ENCODE results near the gene MBP. TPM values are rescaled to one million over a fixed set of nuclear protein-coding genes. Genes with fewer than 3 reads are reported as not detected.

MBP gene
- polyA plus RNA-seq, 1 donor from 2014 or later: 3.3 TPM

DNA sequence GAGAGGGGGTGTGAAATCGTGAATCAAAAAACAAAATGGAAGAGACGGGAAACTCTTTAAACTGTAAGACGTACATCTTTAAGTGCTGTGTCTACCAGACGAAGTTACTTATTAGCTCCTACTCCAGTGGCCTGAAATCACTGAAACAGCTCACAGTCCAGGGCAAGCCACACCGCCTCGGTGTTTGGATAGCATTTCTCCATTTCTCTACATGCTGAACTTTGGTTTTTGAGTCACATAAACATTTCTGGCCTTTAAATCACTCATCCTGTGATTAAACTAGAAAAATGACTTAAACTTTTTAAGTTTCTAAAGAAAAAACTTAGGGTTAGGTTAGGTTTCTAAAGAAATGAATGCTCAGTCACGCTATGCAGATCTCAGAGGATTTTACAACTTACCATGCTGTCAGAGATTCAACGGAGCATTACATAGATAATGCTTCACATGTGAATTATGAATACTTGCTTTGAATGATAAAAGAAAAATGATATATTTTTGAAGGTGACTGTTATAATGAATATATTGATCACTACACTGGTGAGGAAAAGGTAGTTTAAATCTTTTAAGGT is 138.4 kb downstream of the MBP start:
- Histone ChIP-seq H3K27ac (ENCODE audit: low read length) (no peak overlapping the region), H3K9me3 (ENCODE audit: low read length) (no peaks in the 10 kb centered on the region), H4K20me1 (ENCODE audit: insufficient read depth) (no peaks in the 10 kb centered on the region), H3K79me2 (replicated peaks; ENCODE audit: insufficient read depth, low read length) (no peaks in the 10 kb centered on the region), H3K4me2 (ENCODE audit: low read length) (no peak overlapping the region), H3F3A (ENCODE audit: insufficient read depth, low read length, poor library complexity, severe bottlenecking) (no peaks in the 10 kb centered on the region), H3K9me2 (ENCODE audit: insufficient read depth, low read length) (no peaks in the 10 kb centered on the region), H2AFZ (ENCODE audit: low read depth, low read length) (no peak overlapping the region), H3K9ac (ENCODE audit: low read length) (no peak overlapping the region), H3K36me3 (ENCODE audit: insufficient read depth, low read length) (no peaks in the 10 kb centered on the region), H3K4me3 (ENCODE audit: low read length) (no peak overlapping the region), H3K27me3 (ENCODE audit: insufficient read depth, low read depth, low read length) (no peaks in the 10 kb centered on the region)
- TF ChIP-seq SMC3 (conservative IDR thresholded peaks at IDR 0.05; ENCODE audit: poor library complexity) (no peak), RAD21 (conservative IDR thresholded peaks at IDR 0.05) (no peak), TAF1 (IDR thresholded peaks at IDR 0.05; ENCODE audit: low read depth) (no peak), EZH2 (IDR thresholded peaks at IDR 0.05; ENCODE audit: borderline replicate concordance, insufficient read depth, low read length, poor library complexity, severe bottlenecking) (no peak), MXI1 (conservative IDR thresholded peaks at IDR 0.05; ENCODE audit: poor library complexity, severe bottlenecking) (no peak), EP300 (conservative IDR thresholded peaks at IDR 0.05; ENCODE audit: poor library complexity, severe bottlenecking) (no peak), POLR2AphosphoS5 (IDR thresholded peaks at IDR 0.05) (no peak)
- TF ChIP-seq, protein P1, sequence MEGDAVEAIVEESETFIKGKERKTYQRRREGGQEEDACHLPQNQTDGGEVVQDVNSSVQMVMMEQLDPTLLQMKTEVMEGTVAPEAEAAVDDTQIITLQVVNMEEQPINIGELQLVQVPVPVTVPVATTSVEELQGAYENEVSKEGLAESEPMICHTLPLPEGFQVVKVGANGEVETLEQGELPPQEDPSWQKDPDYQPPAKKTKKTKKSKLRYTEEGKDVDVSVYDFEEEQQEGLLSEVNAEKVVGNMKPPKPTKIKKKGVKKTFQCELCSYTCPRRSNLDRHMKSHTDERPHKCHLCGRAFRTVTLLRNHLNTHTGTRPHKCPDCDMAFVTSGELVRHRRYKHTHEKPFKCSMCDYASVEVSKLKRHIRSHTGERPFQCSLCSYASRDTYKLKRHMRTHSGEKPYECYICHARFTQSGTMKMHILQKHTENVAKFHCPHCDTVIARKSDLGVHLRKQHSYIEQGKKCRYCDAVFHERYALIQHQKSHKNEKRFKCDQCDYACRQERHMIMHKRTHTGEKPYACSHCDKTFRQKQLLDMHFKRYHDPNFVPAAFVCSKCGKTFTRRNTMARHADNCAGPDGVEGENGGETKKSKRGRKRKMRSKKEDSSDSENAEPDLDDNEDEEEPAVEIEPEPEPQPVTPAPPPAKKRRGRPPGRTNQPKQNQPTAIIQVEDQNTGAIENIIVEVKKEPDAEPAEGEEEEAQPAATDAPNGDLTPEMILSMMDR (IDR thresholded peaks at IDR 0.05; ENCODE audit: poor library complexity, severe bottlenecking): no peak
- TF ChIP-seq, protein P2, sequence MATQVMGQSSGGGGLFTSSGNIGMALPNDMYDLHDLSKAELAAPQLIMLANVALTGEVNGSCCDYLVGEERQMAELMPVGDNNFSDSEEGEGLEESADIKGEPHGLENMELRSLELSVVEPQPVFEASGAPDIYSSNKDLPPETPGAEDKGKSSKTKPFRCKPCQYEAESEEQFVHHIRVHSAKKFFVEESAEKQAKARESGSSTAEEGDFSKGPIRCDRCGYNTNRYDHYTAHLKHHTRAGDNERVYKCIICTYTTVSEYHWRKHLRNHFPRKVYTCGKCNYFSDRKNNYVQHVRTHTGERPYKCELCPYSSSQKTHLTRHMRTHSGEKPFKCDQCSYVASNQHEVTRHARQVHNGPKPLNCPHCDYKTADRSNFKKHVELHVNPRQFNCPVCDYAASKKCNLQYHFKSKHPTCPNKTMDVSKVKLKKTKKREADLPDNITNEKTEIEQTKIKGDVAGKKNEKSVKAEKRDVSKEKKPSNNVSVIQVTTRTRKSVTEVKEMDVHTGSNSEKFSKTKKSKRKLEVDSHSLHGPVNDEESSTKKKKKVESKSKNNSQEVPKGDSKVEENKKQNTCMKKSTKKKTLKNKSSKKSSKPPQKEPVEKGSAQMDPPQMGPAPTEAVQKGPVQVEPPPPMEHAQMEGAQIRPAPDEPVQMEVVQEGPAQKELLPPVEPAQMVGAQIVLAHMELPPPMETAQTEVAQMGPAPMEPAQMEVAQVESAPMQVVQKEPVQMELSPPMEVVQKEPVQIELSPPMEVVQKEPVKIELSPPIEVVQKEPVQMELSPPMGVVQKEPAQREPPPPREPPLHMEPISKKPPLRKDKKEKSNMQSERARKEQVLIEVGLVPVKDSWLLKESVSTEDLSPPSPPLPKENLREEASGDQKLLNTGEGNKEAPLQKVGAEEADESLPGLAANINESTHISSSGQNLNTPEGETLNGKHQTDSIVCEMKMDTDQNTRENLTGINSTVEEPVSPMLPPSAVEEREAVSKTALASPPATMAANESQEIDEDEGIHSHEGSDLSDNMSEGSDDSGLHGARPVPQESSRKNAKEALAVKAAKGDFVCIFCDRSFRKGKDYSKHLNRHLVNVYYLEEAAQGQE (IDR thresholded peaks at IDR 0.05; ENCODE audit: borderline replicate concordance): no peak

DNA sequence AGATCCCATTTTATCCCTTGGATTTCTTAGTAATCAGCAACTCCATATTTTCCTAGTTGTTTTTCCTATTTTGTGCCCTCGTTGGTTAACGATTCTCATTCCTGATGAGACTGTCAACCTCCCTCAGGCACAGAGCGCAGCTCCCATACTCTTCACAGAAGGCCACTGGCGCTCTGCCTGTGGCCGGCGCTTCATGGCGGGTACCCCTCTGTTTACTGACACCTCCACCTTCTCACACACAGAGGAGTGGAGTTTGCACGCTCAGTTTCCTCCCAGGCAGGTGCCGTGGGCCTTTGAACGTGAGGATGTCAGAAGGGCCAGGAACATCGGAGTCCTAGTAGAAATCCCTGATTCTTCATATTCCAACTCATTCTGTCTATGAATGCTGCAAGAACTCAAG is 139.0 kb downstream of the MBP start:
- TF ChIP-seq, protein P2 (IDR thresholded peaks at IDR 0.05; ENCODE audit: borderline replicate concordance): no peak
- no peak for TF ChIP-seq SMC3 (conservative IDR thresholded peaks at IDR 0.05; ENCODE audit: poor library complexity)
- TF ChIP-seq TAF1 (IDR thresholded peaks at IDR 0.05; ENCODE audit: low read depth): no peak
- TF ChIP-seq RAD21 (conservative IDR thresholded peaks at IDR 0.05): no peak
- TF ChIP-seq EP300 (conservative IDR thresholded peaks at IDR 0.05; ENCODE audit: poor library complexity, severe bottlenecking): no peak
- TF ChIP-seq EZH2 (IDR thresholded peaks at IDR 0.05; ENCODE audit: borderline replicate concordance, insufficient read depth, low read length, poor library complexity, severe bottlenecking): no peak
- TF ChIP-seq MXI1 (conservative IDR thresholded peaks at IDR 0.05; ENCODE audit: poor library complexity, severe bottlenecking): no peak
- no peak for TF ChIP-seq POLR2AphosphoS5 (IDR thresholded peaks at IDR 0.05)
- TF ChIP-seq, protein P1 (IDR thresholded peaks at IDR 0.05; ENCODE audit: poor library complexity, severe bottlenecking): no peak
- no peaks in the 10 kb centered on the region for H3K79me2 ChIP-seq (replicated peaks; ENCODE audit: insufficient read depth, low read length)
- no peak overlapping the region for H3K4me3 ChIP-seq (ENCODE audit: low read length)
- no peaks in the 10 kb centered on the region for H3F3A ChIP-seq (ENCODE audit: insufficient read depth, low read length, poor library complexity, severe bottlenecking)
- no peak overlapping the region for H3K9ac ChIP-seq (ENCODE audit: low read length)
- H2AFZ ChIP-seq (ENCODE audit: low read depth, low read length): no peak overlapping the region
- H4K20me1 ChIP-seq (ENCODE audit: insufficient read depth): no peaks in the 10 kb centered on the region
- no peak overlapping the region for H3K4me2 ChIP-seq (ENCODE audit: low read length)
- H3K27me3 ChIP-seq (ENCODE audit: insufficient read depth, low read depth, low read length): no peaks in the 10 kb centered on the region
- no peaks in the 10 kb centered on the region for H3K36me3 ChIP-seq (ENCODE audit: insufficient read depth, low read length)
- H3K27ac ChIP-seq (ENCODE audit: low read length): no peak overlapping the region
- H3K9me3 ChIP-seq (ENCODE audit: low read length): no peaks in the 10 kb centered on the region
- no peaks in the 10 kb centered on the region for H3K9me2 ChIP-seq (ENCODE audit: insufficient read depth, low read length)

All from neural cell (in vitro differentiated cells).